Measurements from ENCODE around the gene RTN4R.

RTN4R gene

GRCh38 chr22:20211997-20212753 lies 55.9 kb downstream of the RTN4R start:
- DNase-seq: no peak

DNA sequence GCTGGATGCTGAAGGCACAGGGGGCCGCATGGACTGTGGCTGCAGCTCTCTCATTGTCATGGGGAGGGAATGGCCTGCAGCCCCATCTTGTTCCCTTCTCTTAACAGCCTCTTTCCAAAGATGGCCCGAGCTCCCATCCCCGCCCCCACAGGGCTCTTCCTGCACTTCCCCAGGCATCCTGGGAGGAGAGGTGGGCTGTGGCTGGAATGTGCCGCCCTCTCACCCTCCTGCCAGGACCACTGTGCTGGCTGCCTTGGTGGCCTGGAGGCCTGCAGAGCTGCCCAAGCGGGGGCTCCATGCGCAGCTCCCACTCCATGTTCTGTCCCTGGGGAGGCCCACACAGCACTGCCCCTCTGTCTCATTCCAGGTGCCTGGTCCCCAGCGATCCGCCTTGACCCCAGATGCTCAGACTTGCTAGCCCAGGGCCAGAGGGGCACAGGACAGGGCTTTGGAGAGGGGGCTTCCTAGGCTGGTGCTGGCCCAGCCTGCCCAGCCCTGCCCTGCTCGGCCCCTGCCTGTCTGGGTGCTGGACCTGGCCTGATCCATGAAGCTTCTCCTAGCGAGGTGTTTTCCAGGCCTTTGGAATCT lies 56.6 kb downstream of the RTN4R start:
- DNase-seq: no peak

- DNase-seq: no peak
These were observed 57.6 kb downstream of the RTN4R start for GRCh38 chr22:20210473-20211059.

- no peak for DNase-seq
These were observed 58.3 kb downstream of the RTN4R start for GRCh38 chr22:20209761-20210250.

GRCh38 chr22:20208713-20209310 lies 59.3 kb downstream of the RTN4R start:
- no peak for DNase-seq

GRCh38 chr22:20207277-20208025 lies 60.7 kb downstream of the RTN4R start:
- no peak for DNase-seq

DNA sequence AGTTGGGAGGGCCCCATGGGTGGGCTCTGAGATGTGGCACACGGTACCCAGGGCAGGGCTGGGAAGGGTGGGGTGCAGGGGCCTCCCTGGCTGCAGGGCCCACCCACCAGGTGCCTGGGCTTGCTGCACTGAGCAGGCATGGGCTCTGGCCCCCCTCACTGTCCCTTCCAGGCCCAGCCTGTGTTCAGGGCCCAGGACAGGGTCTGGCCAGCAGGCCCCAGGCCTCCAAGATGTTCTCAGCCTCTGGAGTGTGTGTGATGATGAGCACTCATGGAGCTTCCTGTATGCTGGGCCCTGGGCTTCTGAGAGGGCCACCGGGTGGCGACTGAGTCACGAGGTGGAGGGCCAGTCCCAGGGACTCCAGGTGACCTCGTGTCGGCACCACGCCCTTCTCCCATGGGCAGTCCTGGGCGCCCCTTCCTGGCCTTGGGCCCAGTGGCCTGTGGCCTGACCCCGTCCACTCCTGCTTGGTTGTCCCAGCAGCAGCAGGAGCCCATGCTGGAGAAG lies 61.4 kb downstream of the RTN4R start:
- no peak for DNase-seq

DNA sequence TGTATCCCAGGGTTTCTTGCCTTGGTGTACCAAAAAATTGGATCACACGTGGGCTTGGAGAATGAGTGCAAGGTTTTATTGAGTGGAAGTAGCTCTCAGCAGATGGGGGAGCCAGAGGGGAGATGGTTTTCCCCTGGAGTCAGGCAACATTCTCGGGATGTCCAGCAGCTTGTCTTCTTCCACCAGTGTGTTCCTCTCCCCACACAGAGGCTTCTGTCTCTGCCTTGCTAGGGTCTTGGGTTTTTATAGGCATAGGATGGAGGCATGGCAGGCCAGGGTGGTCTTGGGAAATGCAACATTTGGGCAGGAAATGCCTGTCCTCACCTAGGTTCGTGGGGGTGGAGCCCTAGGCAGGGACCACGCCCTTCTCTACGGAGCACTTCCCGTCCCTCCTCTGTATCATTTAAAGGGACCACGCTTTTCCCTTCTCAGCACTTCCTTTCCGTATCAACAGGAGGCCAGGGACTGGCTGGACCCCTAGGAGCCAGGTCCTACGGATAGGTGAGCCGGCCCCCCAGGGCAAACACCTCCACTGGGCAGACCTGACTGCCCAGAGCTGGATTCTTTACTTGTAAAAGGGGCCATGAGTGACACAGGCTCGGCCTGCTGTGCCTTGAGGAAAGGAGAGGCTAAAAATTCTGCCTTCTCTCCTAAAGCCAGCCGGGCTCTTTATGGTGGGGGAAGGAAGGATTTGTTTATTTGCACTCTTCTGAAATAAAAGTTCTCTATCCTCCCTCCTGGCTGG lies 62.0 kb downstream of the RTN4R start:
- DNase-seq: peak; percentile 62

GRCh38 chr22:20205464-20205963 lies 62.6 kb downstream of the RTN4R start:
- no peak for DNase-seq

GRCh38 chr22:20204806-20205205 lies 63.3 kb downstream of the RTN4R start:
- no peak for DNase-seq

DNA sequence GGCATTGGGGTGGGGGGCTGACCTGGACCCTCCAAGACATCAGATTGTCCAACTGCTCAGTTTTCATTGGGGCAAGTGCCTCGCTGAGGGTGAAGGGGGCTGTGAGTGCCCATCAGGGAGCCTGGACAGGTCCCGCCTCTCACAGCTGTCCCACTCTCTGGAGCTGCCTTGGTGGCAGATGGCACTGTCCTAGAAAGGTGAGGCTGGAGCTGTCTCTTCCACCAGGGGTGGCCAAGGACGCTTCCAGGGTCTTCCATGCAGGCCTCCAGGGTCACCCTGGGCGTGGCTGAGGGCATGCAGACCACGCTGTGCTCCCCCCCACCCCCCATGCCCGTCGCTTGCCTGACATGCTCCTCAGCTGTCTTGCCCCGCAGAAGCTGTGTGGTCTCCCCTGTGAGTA lies 63.8 kb downstream of the RTN4R start:
- DNase-seq: no peak

DNA sequence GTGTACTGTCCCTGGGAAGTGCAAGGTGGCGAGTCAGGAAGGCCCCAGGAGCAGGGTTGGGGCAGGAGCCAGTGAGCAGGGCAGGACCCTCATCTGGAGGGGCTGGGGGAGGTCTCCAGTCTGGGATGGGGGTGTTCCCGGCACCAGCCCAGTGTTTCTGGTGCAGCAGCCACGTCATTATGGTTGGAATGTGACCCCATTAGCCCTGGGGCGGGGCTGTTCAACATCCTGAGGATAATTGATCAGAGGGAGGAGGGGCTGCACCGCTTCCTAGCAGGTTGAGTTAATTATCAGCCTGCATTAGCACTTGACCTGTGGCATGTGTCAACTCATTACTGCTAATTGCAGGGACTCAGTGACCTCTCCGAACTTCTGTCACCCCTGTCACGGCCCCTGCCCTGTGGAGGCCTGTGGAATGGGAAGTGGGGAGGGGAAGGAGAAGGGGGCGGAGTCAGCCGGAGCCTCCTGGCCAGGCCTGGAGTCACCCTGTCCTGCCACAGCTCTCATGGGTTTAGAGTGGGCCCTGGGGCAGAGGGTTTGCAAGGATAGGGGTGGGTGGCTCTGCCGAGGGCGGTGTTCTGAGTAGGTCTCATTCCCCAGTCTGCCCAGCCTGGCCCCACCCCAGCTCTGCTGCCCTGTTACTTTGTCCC lies 64.4 kb downstream of the RTN4R start:
- DNase-seq: no peak

DNA sequence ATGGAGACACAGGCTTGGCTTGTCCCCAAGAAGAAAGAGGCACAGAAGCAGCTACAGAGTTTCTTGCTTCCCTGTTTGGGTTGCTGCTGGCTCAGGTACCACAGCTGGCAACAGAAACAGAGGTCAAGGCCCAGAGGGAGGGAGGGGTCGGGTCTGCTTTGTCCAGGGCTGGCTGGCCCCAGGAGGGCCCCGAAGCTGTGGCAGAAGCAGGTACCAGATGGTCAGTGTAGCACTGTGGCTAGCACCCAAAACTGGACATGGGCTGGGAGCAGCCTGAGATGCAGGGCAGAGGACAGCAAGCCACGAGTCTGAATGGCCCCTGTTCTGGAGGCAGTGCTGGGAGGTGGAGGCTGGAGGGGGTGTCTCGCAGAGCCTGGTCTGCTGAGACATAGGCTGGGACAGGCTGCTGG lies 65.0 kb downstream of the RTN4R start:
- no peak for DNase-seq

GRCh38 chr22:20201837-20202392 lies 66.2 kb downstream of the RTN4R start:
- no peak for DNase-seq

DNA sequence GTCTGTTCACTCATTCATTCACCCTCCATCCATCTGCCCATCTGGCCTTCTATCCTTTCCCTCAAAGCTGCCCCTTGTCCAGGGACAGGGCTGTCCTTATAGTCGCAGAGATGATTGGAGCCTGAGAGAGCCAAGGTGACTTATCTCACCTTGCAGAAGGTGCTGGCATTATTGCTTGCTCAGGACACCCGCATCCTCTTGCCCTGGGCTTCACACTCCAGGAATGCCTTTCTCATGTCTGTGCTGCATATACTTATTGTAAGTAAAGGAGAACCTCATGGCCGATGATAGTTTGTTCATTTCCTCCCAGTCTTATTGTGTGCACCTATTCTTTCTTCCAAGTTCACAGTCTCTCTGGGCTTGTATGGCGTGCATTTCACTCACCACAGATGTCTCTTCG lies 68.2 kb downstream of the RTN4R start:
- no peak for DNase-seq

- no peak for DNase-seq
These were observed 68.7 kb downstream of the RTN4R start for GRCh38 chr22:20199413-20199842.

GRCh38 chr22:20198557-20199319 lies 69.4 kb downstream of the RTN4R start:
- DNase-seq: no peak

- no peak for DNase-seq
These were observed 70.6 kb downstream of the RTN4R start for GRCh38 chr22:20197407-20198030.

GRCh38 chr22:20196094-20196842 lies 71.8 kb downstream of the RTN4R start:
- no peak for DNase-seq
